GM19372 (cell line): ENCODE results near the gene MLPH.
A peak's percentile ranks its signal among the peaks of the same experiment; 100 is the strongest.

Source experiments
- ATAC-seq: cut with Tn5 transposase; IDR thresholded peaks from one replicate; pipeline ENCODE4 v1.9.1; 2021; ENCODE audit warnings: mild to moderate bottlenecking, low read depth, moderate library complexity; ENCODE audit not compliant: unreplicated experiment

The MLPH gene

GRCh38 chr2:237563816-237564215, 76.8 kb downstream of the MLPH start:
- no peak for ATAC-seq

DNA sequence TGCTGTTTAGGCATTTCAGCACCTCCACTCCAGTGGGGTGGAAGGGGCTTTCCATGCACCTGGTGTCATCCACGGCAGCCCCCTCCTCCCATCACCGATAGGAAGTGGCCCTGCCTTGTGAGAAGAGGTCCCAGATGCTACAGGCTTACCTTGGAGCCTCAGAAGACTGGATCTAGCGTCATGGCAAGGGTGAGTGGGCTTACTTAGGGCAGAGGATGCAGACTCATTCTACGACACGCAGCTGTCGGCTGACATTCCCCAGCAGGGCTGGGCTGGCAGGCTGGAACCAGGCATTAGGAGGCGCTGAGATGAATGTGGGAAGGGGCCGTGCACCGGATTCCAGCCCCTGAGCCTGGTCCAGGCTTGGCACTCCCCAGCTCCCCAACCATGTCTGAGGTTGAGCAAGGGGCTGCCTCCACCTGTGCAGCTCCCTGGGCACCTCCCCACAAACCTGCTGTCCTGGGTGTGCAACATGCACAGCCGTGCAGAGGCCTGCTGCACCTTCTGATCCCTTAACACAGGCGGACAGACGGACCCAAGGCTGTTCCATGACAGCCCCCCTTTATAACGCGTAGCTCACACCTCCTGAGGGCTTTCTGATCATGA, 77.6 kb downstream of the MLPH start:
- ATAC-seq = no peak

DNA sequence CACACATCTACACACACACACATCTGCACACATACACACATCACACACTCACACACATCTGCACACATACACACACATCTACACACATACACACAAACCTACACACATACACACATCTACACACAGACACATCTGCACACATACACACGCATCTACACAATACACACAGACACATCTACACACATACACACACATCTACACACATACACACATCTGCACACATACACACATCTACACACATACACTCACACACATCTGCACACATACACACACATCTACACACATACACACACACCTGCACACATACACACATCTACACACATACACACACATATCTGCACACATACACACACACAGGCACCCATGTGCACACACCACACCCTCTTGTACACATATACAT, 78.9 kb downstream of the MLPH start:
- ATAC-seq = no peak

DNA sequence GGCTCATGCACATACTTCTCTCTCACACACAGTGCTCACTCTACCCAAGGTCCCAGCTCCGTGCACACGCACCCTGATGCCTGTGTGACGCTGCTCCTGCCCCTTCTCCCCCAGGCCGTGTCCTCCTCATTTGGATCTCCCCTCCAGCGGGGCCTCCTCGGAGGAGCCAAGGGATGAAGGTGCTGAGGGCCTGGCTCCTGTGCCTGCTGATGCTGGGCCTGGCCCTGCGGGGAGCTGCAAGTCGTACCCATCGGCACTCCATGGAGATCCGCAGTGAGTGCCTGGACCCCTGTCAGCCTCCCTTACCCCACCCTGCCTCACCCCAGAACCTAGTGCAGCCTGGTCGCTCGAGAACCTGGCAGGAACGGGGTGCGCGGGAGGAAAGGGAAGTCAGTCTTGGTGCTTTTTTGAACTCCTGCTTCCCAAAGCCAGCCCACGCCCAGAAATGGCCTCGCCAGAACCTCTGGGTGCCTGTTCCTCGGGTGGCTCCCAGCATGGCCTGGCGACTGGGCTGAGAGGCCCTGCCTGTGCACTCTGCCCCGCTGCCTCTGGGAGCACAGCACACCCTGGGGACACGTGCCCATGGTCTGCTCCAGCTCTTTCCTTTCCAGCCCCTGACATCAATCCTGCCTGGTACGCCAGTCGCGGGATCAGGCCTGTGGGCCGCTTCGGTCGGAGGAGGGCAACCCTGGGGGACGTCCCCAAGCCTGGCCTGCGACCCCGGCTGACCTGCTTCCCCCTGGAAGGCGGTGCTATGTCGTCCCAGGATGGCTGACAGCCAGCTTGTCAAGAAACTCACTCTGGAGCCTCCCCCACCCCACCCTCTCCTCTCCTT, 79.6 kb downstream of the MLPH start, which contains the start of gene PRLH:
Gene PRLH, plus strand, starts transcription at position 174 of the 835 bp plus-strand sequence. Its CDS starts 0 bp downstream, at position 174.
- no peak for ATAC-seq

DNA sequence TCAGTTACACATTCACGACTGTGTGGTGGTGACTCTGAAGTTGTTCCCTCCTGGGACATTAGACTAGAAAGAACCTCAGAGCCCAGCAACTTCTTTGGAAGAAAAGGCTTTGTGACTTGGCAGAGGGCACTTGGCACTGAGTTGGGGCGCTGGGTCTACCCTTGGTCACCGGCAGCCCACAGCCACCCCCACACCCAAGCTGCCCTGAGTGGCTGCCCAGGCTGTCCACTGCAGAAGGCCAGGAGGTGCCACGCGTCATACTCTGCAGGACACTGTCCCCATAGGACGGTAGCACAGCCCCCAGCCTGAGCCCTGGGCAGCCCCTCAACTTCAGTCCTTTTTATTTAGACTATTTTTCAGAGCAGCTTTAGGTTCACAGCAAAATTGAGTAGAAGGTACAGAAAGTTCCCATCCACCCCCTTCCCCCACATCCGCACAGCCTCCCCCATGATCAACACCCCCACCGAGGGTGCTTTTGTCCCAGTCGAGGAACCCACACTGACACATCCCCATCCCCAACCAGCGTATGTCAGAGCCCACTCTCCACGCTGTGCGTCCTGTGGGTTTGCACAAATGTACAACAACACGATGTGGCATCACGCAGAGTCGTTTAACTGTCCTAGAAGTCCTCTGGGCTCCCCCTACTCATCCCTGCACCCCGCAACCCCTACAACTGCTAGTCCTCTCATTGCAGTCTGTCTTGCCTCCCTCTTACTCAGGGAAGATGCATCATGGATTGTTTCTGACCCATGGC, 80.4 kb downstream of the MLPH start:
- no peak for ATAC-seq

DNA sequence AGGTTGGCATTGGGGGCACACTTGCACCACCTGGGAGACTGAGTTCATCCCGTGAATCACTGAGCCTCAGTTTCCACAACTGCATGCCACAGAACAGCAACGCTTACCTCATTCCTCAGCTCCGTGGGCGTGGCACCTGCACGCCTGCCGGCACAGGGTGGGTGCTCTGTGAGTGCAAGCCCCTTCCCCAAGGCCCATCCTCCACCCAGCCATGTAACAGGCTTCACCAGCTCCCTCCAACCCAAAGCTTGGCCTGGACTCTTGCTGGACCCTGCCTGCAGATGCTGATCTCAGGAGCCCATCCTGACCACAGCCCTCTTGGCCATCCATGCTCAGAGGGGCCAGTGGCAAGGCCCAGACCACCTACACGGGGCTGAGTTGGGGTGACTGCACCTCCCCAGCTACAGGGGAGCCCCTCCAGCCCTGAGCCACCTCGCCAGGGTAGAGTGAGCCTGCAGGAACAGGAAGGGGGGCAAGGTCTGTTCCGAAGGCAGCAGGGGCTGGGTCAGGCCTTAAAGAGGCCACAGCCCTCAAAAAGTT, 81.1 kb downstream of the MLPH start:
- no peak for ATAC-seq

DNA sequence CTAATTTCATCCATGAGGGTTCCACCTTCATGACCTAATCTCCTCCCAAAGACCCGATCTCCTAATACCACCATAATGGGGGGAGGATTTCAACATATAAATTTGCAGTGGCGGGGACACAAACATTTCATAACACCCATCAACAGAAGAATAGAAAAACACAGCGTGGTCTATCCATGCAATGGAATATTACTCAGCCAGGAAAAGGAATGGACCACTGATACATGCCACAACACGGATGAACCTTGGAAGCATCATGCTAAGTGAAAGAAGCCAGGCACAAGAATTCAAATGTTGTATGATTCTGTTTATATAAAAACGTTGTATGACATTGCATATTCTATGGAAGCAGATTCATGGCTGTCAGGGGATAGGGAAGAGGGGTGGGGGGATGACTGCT, 82.0 kb downstream of the MLPH start:
- ATAC-seq = no peak

DNA sequence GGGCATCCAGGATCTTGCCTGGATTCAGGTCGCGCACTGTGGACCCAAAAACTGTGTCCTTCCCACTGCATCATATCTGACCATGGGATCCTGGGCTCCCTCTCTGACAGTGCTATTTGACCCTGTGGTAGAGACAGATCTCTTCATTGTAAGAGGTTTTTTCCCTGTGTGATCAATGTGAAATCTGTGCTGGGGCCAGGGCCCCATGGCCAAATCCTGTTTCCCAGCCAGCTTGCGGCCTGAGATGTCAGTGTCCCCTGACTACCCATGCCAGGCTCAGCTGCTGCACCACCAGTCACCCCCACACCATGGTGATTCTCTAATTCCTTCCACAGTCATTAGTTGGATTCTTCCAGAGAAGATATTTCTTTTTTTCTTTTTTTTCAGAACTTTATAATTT, 82.8 kb downstream of the MLPH start:
- no peak for ATAC-seq

- ATAC-seq = no peak
Observed at GRCh38 chr2:237570776-237571335, 83.8 kb downstream of the MLPH start.

DNA sequence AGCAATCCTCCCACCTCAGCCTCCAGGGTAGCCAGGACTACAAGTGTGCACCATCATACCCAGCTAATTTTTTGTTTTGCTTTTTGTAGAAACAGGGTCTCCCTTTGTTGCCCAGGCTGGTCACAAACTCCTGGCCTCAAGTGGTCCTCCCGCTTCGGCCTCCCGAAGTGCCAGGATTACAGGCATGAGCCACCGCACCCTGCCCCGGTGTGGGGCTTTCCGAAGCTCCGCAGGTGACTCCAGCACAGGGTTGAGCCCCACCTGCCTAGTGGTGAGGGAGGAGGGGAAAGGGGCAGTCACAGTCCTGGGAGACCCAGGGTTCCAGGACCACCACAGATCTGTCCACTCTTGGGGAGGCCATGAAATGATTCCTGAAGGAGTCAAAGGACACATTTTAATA, 84.5 kb downstream of the MLPH start:
- ATAC-seq = no peak

GRCh38 chr2:237572021-237572741, 85.1 kb downstream of the MLPH start:
- peak; percentile 90 for ATAC-seq

DNA sequence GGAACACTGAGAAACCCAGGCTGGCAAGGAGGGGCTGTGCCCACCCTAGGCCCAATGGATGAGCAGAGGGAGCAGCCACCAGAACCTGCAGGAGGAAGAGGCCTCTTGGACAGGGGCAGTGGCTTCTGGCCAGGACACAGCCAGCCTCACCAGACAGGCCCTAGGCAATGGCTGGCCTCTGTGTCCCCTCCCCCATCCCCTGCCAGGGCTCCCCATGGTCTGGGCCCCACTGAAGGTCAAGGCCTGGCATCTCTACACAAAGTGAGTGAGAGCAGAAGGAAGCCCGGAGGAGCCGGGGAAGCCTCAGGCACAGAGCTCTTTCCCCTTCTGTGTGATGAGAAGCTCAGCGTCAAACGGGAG, 85.7 kb downstream of the MLPH start:
- ATAC-seq = no peak

DNA sequence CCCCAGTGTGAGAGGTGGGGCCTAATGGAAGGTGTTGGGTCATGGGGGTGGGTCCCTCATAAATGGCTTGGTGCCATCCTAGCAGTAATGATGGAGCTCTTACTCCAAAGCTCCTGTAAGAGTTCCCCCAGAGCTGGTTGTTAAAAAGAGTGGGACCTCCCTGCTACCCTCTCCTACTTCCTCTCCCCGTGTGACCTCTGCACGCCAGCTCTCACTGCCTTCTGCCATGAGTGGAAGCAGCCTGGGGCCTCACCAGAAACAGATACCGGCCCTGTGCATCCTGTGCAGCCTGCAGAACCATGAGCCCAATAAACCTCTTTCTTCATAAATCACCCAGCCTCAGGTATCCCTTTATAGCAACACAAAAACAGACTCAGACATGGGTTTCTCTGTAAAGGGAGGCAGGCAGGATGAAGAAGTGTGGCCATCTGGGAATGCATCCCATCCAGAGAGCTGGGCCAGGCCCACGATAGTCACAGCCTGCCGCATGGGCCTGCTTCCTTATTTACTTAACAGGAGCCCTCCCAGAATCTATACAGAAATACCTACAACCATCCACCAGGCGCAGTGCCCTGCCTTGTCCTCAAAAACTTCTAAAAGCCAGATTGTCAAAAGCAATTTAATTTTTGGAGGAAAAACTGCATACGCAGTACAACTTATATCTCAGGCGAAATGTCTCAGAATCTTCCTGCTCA, 86.8 kb downstream of the MLPH start:
- ATAC-seq = no peak

DNA sequence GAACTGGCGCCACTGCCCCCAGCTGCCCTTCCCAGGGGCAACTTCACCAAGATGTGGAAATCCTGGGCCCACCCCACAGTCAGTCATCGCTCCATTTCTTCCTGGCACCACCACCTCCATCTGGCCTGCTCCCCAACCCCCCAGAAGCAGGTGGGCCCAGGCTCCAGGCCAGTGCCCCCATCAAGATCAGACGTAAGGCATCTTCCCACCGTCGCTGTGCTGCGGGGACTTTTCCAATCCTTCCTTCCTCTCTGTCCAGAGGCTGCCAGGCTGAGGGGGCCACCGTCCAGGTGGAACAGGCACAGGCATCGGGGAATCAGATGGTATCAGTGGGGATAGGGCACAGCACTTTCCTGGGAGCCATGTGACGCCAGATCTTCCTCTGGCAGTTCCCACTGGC, 87.4 kb downstream of the MLPH start:
- no peak for ATAC-seq

- no peak for ATAC-seq
Observed at GRCh38 chr2:237574894-237575868, 88.1 kb downstream of the MLPH start.

- no peak for ATAC-seq
Observed at GRCh38 chr2:237575869-237576862, 89.1 kb downstream of the MLPH start.

- ATAC-seq = no peak
Observed at GRCh38 chr2:237576974-237577373, 89.9 kb downstream of the MLPH start.
